Daoy (cell line): ENCODE results near the gene COPS4. TPM values are rescaled to one million over a fixed set of nuclear protein-coding genes. Genes with fewer than 3 reads are reported as not detected.

Experiments used
- DNase-seq: peaks from one replicate; pipeline ENCODE4 v3.0.0-alpha.2; 2015; ENCODE audit warnings: low read depth
- total RNA-seq: library from RNA; depleted of rRNA; stranded (reverse); fragments of >200 nt; shearing (Covaris generic); gene quantifications from 2 replicates; pipeline ENCODE4 v1.2.3, GENCODE V29; 2014; rRNA removed

The COPS4 gene
- total RNA-seq, 1 experiment from 2014 or later, result 45.4 TPM

DNA sequence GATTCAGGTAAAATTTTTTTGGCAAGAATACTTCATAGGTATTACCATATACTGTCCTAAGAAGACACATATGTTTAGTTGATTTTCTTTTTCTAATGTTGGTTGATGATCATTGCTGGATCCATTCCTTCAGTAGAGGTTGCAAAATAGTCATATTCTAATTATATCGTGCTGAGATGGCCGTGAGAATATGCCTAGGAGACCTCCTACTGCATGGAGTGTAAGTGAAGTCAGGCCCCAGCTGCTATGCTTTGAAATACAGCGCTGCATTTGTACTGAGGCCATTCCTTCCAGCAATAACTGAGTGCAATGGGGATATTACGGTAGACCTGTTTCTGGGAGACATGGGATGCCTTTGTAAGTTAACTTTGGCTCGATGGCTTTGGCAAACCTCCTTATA lies 86.3 kb downstream of the COPS4 start:
- DNase-seq, result no peak

DNA sequence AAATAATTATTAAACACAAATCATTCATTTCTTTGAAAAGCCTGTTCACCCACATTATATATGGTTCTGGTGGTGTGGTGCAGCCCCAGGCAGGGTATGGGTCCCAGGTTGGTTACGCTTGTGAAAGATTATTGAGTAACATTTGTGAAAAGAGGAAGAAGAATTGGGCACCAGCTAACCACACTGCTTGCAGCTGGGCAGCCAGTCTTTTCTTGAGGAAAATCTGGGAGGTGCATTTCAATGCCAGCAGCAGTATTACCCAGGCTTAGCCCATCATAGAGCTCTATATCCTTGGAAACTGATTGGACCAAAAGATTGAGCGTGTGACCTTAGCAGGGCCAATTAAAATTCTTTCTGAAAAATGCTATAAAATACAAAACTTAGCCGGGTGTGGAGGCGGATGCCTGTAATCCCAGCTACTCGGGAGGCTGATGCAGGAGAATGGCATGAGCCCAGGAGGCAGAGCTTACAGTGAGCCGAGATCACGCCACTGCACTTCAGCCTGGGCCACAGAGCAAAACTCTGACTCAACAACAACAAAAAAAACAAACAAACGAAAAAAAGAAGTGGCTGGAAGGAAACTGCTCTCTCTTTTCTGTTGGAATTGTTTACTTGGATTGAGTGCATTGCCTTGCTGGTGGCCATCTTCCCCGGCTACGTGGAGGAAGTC lies 89.3 kb downstream of the COPS4 start:
- DNase-seq, result no peak

Other genes starting within 250 kb of the COPS4 start
- 6.3 and 6.6 TPM in 2 replicates for gene SCD5, start 236.4 kb upstream of the COPS4 start, total RNA-seq
- 63.3 and 79.6 TPM in 2 replicates for gene SEC31A, start 144.0 kb upstream of the COPS4 start, total RNA-seq
- gene THAP9, start 134.4 kb upstream of the COPS4 start, total RNA-seq, result 2.7 and 6.9 TPM in 2 replicates
- gene LIN54, start 24.4 kb upstream of the COPS4 start, total RNA-seq, result 12.7 and 15.3 TPM in 2 replicates
- 28.2 and 46.7 TPM in 2 replicates for gene PLAC8, start 79.5 kb downstream of the COPS4 start, total RNA-seq
- gene COQ2, start 249.6 kb downstream of the COPS4 start, total RNA-seq, result 12.4 and 12.5 TPM in 2 replicates